Right atrium auricular region (tissue), 2 donors: ENCODE measurements around the gene VASP. TPM values are rescaled to one million over a fixed set of nuclear protein-coding genes. Genes with fewer than 3 reads are reported as not detected.

Source experiments
- DNase-seq: peaks from one replicate; pipeline ENCODE4 v3.0.0-alpha.2; 2019; ENCODE audit warnings: low spot score
- H3K27ac ChIP-seq, 2 donors: fragments of 200-600 bp; sonication (generic); 1 replicate in 1 of 2; 2 replicates in 1 of 2; pipeline ENCODE4 v1.5.1; 2016 to 2019
- H3K27me3 ChIP-seq, 2 donors: fragments of 200-600 bp; sonication (generic); one replicate each; pipeline versions ENCODE4 v1.5.1 to v1.6.0; 2017 to 2019
- H3K36me3 ChIP-seq: fragments of 200-600 bp; sonication (generic); one replicate; pipeline ENCODE4 v1.5.1; 2016
- H3K4me1 ChIP-seq, 2 donors: fragments of 200-600 bp; sonication (generic); one replicate each; pipeline versions ENCODE4 v1.5.1 to v1.6.0; 2017 to 2019
- H3K4me3 ChIP-seq, 2 donors: fragments of 200-600 bp; sonication (generic); 1 replicate in 1 of 2; 2 replicates in 1 of 2; pipeline ENCODE4 v1.5.1; 2017 to 2019; ENCODE audit warnings: mild to moderate bottlenecking in 1 of 2, moderate library complexity in 1 of 2
- H3K9me3 ChIP-seq, 2 donors: fragments of 200-600 bp; sonication (generic); one replicate each; pipeline ENCODE4 v1.5.1; 2019
- CTCF ChIP-seq, 2 donors: fragments of 200-600 bp; sonication (generic); IDR thresholded peaks; one replicate each; pipeline ENCODE4 v1.5.1; 2019; ENCODE audit warnings: antibody characterized with exemption in 2 of 2
- total RNA-seq, 2 donors: library from RNA; depleted of rRNA; stranded (reverse); fragments of >200 nt; gene quantifications; one replicate each; pipeline ENCODE4 v1.1.0, GENCODE V29; 2016

VASP gene
- total RNA-seq, 2 donors from 2014 or later = 61.4 to 61.7 TPM

GRCh38 chr19:45526143-45526542 is 18.9 kb downstream of the VASP start:
- peak; percentile 68 for DNase-seq

GRCh38 chr19:45526971-45527370 is 19.7 kb downstream of the VASP start:
- H3K9me3 ChIP-seq = no peaks in the 10 kb centered on the region
- H3K4me3 ChIP-seq = no peak overlapping the region
- no peak overlapping the region for H3K27ac ChIP-seq
- H3K27me3 ChIP-seq = no peaks in the 10 kb centered on the region
- no peak for TF ChIP-seq CTCF (IDR thresholded peaks at IDR 0.05)
- peaks cover 43% of the 10 kb centered on the region for H3K36me3 ChIP-seq
- no peak for DNase-seq
- H3K4me1 ChIP-seq = peaks cover 0 to 24% of the 10 kb centered on the region in 2 donors

More at GRCh38 chr19:45526143-45526542, 18.9 kb downstream of the VASP start:
- Histone ChIP-seq H3K4me3 (no peak overlapping the region), H3K27ac (no peak overlapping the region), H3K27me3 (no peaks in the 10 kb centered on the region), H3K4me1 (peaks cover 0 to 24% of the 10 kb centered on the region in 2 donors), H3K36me3 (peaks cover 51% of the 10 kb centered on the region), H3K9me3 (no peaks in the 10 kb centered on the region)
- TF ChIP-seq CTCF (IDR thresholded peaks at IDR 0.05) = no peak

- H3K9me3 ChIP-seq = no peaks in the 10 kb centered on the region
- TF ChIP-seq CTCF (IDR thresholded peaks at IDR 0.05) = no peak
- H3K4me3 ChIP-seq = no peak overlapping the region
- H3K27ac ChIP-seq = no peak overlapping the region
- no peaks in the 10 kb centered on the region for H3K27me3 ChIP-seq
- peaks cover 35% of the 10 kb centered on the region for H3K36me3 ChIP-seq
- no peak for DNase-seq
- peaks cover 0 to 24% of the 10 kb centered on the region in 2 donors for H3K4me1 ChIP-seq
Measured at GRCh38 chr19:45527731-45528130, 20.5 kb downstream of the VASP start.

- no peak overlapping the region for H3K4me3 ChIP-seq
- peaks cover 0 to 24% of the 10 kb centered on the region in 2 donors for H3K4me1 ChIP-seq
- DNase-seq = no peak
- no peaks in the 10 kb centered on the region for H3K9me3 ChIP-seq
- H3K36me3 ChIP-seq = peaks cover 33% of the 10 kb centered on the region
- no peak overlapping the region for H3K27ac ChIP-seq
- H3K27me3 ChIP-seq = no peaks in the 10 kb centered on the region
- TF ChIP-seq CTCF (IDR thresholded peaks at IDR 0.05) = no peak
Measured at GRCh38 chr19:45528149-45528743, 21.0 kb downstream of the VASP start.

GRCh38 chr19:45528744-45529419 is 21.6 kb downstream of the VASP start:
- Histone ChIP-seq H3K9me3 (no peaks in the 10 kb centered on the region), H3K4me3 (peak overlapping the region in 1 of 2 donors; percentile 27), H3K27me3 (no peaks in the 10 kb centered on the region), H3K27ac (no peak overlapping the region), H3K4me1 (peaks cover 0 to 24% of the 10 kb centered on the region in 2 donors), H3K36me3 (peaks cover 30% of the 10 kb centered on the region)
- DNase-seq = no peak
- TF ChIP-seq CTCF (IDR thresholded peaks at IDR 0.05) = peak in 1 of 2 donors; percentile 23
